SK-N-SH (cell line): ENCODE measurements around the gene PHLDB2.
"Not testable (repeated sequence)": the region's sequence is repeated elsewhere in the genome, so short reads cannot be mapped to it uniquely, and the experiment has no call there.

ENCODE experiments used
- CHD2 ChIP-seq: fragments of 150-350 bp; IDR thresholded peaks from 2 replicates; pipeline ENCODE4 v1.6.1; 2018; ENCODE audit warnings: low read length; ENCODE audit not compliant: partially characterized antibody
- EP300 ChIP-seq, 2 experiments: IDR thresholded peaks; 2 replicates each; pipeline versions ENCODE4 v1.4.0 to v1.6.1; 2012; ENCODE audit warnings: borderline replicate concordance in 1 of 2, low read depth in 1 of 2, low read length in 1 of 2
- YY1 ChIP-seq: IDR thresholded peaks from 2 replicates; pipeline ENCODE4 v1.4.0; 2012; ENCODE audit warnings: low read depth, mild to moderate bottlenecking
- TF ChIP-seq, protein P1 (sequence below): fragments of 200-600 bp; sonication (generic); IDR thresholded peaks from 2 replicates; pipeline ENCODE4 v1.6.1; 2017; ENCODE audit warnings: antibody characterized with exemption, mild to moderate bottlenecking, moderate library complexity
- TF ChIP-seq, protein P2 (sequence below): IDR thresholded peaks from 2 replicates; pipeline ENCODE4 v1.4.0; 2012; ENCODE audit warnings: low read depth, borderline replicate concordance

DNA sequence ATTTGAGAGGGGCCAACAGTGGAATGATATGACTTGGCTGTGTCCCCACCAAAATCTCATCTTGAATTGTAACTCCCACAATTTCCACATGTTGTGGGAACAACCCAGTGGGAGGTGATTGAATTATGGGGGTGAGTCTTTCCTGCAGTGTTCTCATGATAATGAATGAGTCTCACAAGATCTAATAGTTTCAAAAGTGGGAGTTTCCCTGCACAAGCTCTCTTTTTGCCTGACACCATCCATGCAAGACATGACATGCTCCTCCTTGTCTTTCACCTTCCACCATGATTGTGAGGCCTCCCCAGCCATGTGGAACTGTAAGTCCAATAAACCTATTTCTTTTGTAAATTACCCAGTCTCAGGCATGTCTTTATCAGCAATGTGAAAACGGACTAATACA is 42.3 kb upstream of the PHLDB2 start:
- TF ChIP-seq, protein P1, sequence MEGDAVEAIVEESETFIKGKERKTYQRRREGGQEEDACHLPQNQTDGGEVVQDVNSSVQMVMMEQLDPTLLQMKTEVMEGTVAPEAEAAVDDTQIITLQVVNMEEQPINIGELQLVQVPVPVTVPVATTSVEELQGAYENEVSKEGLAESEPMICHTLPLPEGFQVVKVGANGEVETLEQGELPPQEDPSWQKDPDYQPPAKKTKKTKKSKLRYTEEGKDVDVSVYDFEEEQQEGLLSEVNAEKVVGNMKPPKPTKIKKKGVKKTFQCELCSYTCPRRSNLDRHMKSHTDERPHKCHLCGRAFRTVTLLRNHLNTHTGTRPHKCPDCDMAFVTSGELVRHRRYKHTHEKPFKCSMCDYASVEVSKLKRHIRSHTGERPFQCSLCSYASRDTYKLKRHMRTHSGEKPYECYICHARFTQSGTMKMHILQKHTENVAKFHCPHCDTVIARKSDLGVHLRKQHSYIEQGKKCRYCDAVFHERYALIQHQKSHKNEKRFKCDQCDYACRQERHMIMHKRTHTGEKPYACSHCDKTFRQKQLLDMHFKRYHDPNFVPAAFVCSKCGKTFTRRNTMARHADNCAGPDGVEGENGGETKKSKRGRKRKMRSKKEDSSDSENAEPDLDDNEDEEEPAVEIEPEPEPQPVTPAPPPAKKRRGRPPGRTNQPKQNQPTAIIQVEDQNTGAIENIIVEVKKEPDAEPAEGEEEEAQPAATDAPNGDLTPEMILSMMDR: not testable (repeated sequence)
- TF ChIP-seq CHD2; YY1; EP300 (IDR thresholded peaks at IDR 0.05; ENCODE audit: borderline replicate concordance in 1 of 2, low read depth in 1 of 2, low read length in 1 of 2): not testable (repeated sequence)
- TF ChIP-seq, protein P2, sequence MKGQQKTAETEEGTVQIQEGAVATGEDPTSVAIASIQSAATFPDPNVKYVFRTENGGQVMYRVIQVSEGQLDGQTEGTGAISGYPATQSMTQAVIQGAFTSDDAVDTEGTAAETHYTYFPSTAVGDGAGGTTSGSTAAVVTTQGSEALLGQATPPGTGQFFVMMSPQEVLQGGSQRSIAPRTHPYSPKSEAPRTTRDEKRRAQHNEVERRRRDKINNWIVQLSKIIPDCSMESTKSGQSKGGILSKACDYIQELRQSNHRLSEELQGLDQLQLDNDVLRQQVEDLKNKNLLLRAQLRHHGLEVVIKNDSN: not testable (repeated sequence)
